Effector memory CD4-positive, alpha-beta T cell (primary cell): Measurements from ENCODE around the gene CYSRT1.
"Not testable (repeated sequence)": the region's sequence is repeated elsewhere in the genome, so short reads cannot be mapped to it uniquely, and the experiment has no call there.

Experiments used
- DNase-seq, 3 donors: peaks; one replicate each; pipeline ENCODE4 v3.0.0-alpha.2; 2020
- H3K27ac ChIP-seq: 2 replicates; pipeline ENCODE4 v1.7.0; 2013; ENCODE audit warnings: mild to moderate bottlenecking, low read length, moderate library complexity; ENCODE audit not compliant: insufficient read depth, poor library complexity, severe bottlenecking
- H3K27me3 ChIP-seq: replicated peaks from 2 replicates; pipeline ENCODE4 v1.7.0; 2013; ENCODE audit warnings: mild to moderate bottlenecking, low read length; ENCODE audit not compliant: insufficient read depth, control insufficient read depth, poor library complexity, severe bottlenecking
- H3K36me3 ChIP-seq: 2 replicates; pipeline ENCODE4 v1.7.0; 2013; ENCODE audit warnings: mild to moderate bottlenecking, low read length, moderate library complexity; ENCODE audit not compliant: control insufficient read depth, insufficient read depth
- H3K4me1 ChIP-seq: 2 replicates; pipeline ENCODE4 v1.7.0; 2013; ENCODE audit warnings: low read length, mild to moderate bottlenecking; ENCODE audit not compliant: control insufficient read depth, insufficient read depth, poor library complexity, severe bottlenecking
- H3K4me3 ChIP-seq: 2 replicates; pipeline ENCODE4 v1.7.0; 2013; ENCODE audit warnings: low read length, low read depth, mild to moderate bottlenecking; ENCODE audit not compliant: insufficient read depth, poor library complexity, severe bottlenecking
- H3K9me3 ChIP-seq: 2 replicates; pipeline ENCODE4 v1.7.0; 2013; ENCODE audit warnings: mild to moderate bottlenecking, low read length, moderate library complexity; ENCODE audit not compliant: control insufficient read depth

Gene CYSRT1

GRCh38 chr9:137240318-137240840 lies 15.4 kb downstream of the CYSRT1 start:
- H3K4me1 ChIP-seq = peaks cover 27% of the 10 kb centered on the region
- peaks cover 22% of the 10 kb centered on the region for H3K36me3 ChIP-seq
- DNase-seq = peak; percentile 64 to 70 (median 64)

DNA sequence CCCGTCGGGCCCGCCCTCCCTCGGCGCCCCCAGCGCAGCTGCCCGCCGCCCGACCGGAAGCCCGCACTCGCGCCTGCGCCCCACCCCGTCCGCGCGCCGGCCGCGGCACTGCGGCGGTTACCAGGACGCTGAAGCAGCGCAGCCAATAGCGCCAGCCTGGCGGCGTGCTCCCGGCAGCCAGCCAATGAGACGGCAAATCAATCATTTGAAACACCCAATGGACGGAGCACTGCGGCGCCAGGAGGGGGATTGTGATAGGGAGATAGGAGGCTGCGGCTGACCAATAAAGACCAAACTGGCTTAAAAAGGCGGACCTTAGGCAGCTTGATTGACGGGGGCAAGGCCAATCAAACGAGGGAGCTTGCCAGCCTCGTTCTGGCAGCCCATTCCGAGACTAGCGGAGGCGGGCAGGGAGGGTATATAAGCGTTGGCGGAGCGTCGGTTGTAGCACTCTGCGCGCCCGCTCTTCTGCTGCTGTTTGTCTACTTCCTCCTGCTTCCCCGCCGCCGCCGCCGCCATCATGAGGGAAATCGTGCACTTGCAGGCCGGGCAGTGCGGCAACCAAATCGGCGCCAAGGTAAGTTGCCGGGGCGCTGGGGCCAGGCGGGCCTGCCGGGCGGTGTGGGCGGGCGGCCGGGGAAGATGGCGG lies 16.0 kb downstream of the CYSRT1 start, which contains the start of gene TUBB4B:
TSS of gene TUBB4B (plus strand) at position 447 of the 649 bp plus-strand sequence. CDS start at position 521, 74 bp downstream.
- Histone ChIP-seq H3K27ac (peak within 1 kb of the TSS; percentile 81), H3K9me3 (no peaks in the 10 kb centered on the region), H3K36me3 (peaks cover 22% of the 10 kb centered on the region), H3K4me1 (peaks cover 27% of the 10 kb centered on the region), H3K27me3 (no peaks in the 10 kb centered on the region), H3K4me3 (peak within 1 kb of the TSS; percentile 66)
- DNase-seq = peak; percentile 98

More at GRCh38 chr9:137240318-137240840, 15.4 kb downstream of the CYSRT1 start:
- H3K27ac ChIP-seq = peak overlapping the region; percentile 81
- no peaks in the 10 kb centered on the region for H3K27me3 ChIP-seq
- peak overlapping the region; percentile 63 for H3K4me3 ChIP-seq
- no peaks in the 10 kb centered on the region for H3K9me3 ChIP-seq

- Histone ChIP-seq H3K27me3 (no peaks in the 10 kb centered on the region), H3K4me3 (peak overlapping the region; percentile 66), H3K36me3 (peaks cover 22% of the 10 kb centered on the region), H3K27ac (peak overlapping the region; percentile 71), H3K4me1 (peaks cover 21% of the 10 kb centered on the region), H3K9me3 (no peaks in the 10 kb centered on the region)
- DNase-seq = peak; percentile 59 to 66 (median 60)
Measured at GRCh38 chr9:137241490-137242268, 16.7 kb downstream of the CYSRT1 start.

- no peak for DNase-seq
- H3K4me1 ChIP-seq = peaks cover 17% of the 10 kb centered on the region
Measured at GRCh38 chr9:137242269-137243203, 17.6 kb downstream of the CYSRT1 start.

DNA sequence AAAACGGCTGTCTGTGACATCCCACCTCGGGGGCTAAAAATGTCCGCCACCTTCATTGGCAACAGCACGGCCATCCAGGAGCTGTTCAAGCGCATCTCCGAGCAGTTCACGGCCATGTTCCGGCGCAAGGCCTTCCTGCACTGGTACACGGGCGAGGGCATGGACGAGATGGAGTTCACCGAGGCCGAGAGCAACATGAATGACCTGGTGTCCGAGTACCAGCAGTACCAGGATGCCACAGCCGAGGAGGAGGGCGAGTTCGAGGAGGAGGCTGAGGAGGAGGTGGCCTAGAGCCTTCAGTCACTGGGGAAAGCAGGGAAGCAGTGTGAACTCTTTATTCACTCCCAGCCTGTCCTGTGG lies 18.3 kb downstream of the CYSRT1 start:
- H3K4me3 ChIP-seq, DNase-seq, H3K9me3 ChIP-seq, H3K27ac ChIP-seq, H3K27me3 ChIP-seq: not testable (repeated sequence)
- peaks cover 17% of the 10 kb centered on the region for H3K4me1 ChIP-seq
- peaks cover 22% of the 10 kb centered on the region for H3K36me3 ChIP-seq

More at GRCh38 chr9:137242269-137243203, 17.6 kb downstream of the CYSRT1 start:
- H3K27me3 ChIP-seq = no peaks in the 10 kb centered on the region
- H3K27ac ChIP-seq = peak overlapping the region; percentile 71
- H3K4me3 ChIP-seq = peak overlapping the region; percentile 66
- H3K36me3 ChIP-seq = peaks cover 22% of the 10 kb centered on the region
- no peaks in the 10 kb centered on the region for H3K9me3 ChIP-seq

DNA sequence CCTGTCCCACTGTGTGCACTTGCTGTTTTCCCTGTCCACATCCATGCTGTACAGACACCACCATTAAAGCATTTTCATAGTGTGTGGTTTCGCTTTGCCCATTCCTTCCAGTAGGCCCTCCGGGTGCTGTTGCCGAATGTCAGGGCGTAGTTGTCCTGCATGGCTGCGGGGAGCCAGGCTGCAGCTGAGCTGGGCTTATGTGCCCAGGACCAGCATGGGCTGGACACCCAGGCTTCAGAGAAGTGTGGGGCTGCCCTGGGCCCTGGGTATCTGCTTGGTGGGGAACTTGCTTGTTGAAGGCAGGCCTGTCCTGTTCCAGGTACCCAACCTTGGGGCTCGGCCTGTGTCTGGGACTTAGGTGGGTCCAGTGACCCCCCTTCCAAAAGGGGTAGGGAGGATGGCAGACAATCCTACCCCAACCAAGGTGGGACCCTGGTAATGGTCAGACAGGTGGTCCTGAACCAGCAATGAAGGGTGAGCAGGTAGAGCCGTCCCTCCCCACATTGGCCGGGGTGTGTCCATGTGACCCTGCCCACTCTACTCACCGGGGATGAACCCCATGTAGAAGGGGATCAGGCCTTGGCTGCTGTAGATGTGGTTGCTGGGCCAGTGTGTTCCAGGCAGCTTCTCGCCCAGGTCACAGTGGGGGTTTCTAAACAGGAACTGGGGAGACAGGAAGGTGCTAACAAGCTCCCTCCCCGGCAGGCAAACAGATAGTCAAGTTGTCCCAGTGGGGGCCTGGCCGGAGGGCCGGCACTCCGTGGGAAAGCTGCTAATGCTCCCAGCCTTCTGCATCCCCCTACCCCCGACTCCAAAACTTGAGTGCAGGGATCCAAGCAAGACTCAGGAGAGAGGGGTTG lies 18.9 kb downstream of the CYSRT1 start:
- DNase-seq = no peak
- no peaks in the 10 kb centered on the region for H3K27me3 ChIP-seq
- H3K4me3 ChIP-seq = no peak overlapping the region
- H3K36me3 ChIP-seq = peaks cover 22% of the 10 kb centered on the region
- no peaks in the 10 kb centered on the region for H3K9me3 ChIP-seq
- H3K4me1 ChIP-seq = peaks cover 17% of the 10 kb centered on the region
- no peak overlapping the region for H3K27ac ChIP-seq

- peaks cover 22% of the 10 kb centered on the region for H3K36me3 ChIP-seq
- no peaks in the 10 kb centered on the region for H3K27me3 ChIP-seq
- H3K9me3 ChIP-seq = no peaks in the 10 kb centered on the region
- H3K27ac ChIP-seq = no peak overlapping the region
- no peak overlapping the region for H3K4me3 ChIP-seq
- H3K4me1 ChIP-seq = peaks cover 15% of the 10 kb centered on the region
- DNase-seq = no peak
Measured at GRCh38 chr9:137244486-137245449, 19.8 kb downstream of the CYSRT1 start.
